UCSD-AML1 (cell line): ENCODE measurements around the gene MPRIP.

Source experiments
- DNase-seq: peaks from one replicate; lab custom pipeline; 2025; ENCODE audit not compliant: unreplicated experiment; lab: John Stamatoyannopoulos, UW

Gene MPRIP

GRCh38 chr17:17028878-17029535 is 13.2 kb upstream of the MPRIP start:
- DNase-seq = no peak

GRCh38 chr17:17029938-17030337 is 12.3 kb upstream of the MPRIP start:
- DNase-seq = no peak

- no peak for DNase-seq
Observed at GRCh38 chr17:17030515-17031211, 11.6 kb upstream of the MPRIP start.

- no peak for DNase-seq
Observed at GRCh38 chr17:17032131-17032692, 10.0 kb upstream of the MPRIP start.

GRCh38 chr17:17033466-17033865 is 8.8 kb upstream of the MPRIP start:
- DNase-seq = no peak

GRCh38 chr17:17034026-17034425 is 8.2 kb upstream of the MPRIP start:
- no peak for DNase-seq

GRCh38 chr17:17034496-17035075 is 7.7 kb upstream of the MPRIP start:
- DNase-seq = no peak

GRCh38 chr17:17035490-17035889 is 6.8 kb upstream of the MPRIP start:
- no peak for DNase-seq

- DNase-seq = no peak
Observed at GRCh38 chr17:17035920-17036523, 6.2 kb upstream of the MPRIP start.

- DNase-seq = peak; percentile 78
Observed at GRCh38 chr17:17036524-17036998, 5.7 kb upstream of the MPRIP start.

GRCh38 chr17:17039911-17040310 is 2.3 kb upstream of the MPRIP start:
- no peak for DNase-seq

GRCh38 chr17:17041018-17041521 is 1.2 kb upstream of the MPRIP start:
- no peak for DNase-seq

- DNase-seq = peak; percentile 95
Observed at GRCh38 chr17:17041571-17042383, 480 bp upstream of the MPRIP start.

GRCh38 chr17:17042851-17043460 is 699 bp downstream of the MPRIP start:
- no peak for DNase-seq

- DNase-seq = no peak
Observed at GRCh38 chr17:17043461-17044271, 1.4 kb downstream of the MPRIP start.

- peak; percentile 76 for DNase-seq
Observed at GRCh38 chr17:17044846-17045561, 2.7 kb downstream of the MPRIP start.

GRCh38 chr17:17048106-17048505 is 5.8 kb downstream of the MPRIP start:
- no peak for DNase-seq
